ENCODE measurements around the gene UGP2.
"Not testable (repeated sequence)": the region's sequence is repeated elsewhere in the genome, so short reads cannot be mapped to it uniquely, and the experiment has no call there.

Gene UGP2

DNA sequence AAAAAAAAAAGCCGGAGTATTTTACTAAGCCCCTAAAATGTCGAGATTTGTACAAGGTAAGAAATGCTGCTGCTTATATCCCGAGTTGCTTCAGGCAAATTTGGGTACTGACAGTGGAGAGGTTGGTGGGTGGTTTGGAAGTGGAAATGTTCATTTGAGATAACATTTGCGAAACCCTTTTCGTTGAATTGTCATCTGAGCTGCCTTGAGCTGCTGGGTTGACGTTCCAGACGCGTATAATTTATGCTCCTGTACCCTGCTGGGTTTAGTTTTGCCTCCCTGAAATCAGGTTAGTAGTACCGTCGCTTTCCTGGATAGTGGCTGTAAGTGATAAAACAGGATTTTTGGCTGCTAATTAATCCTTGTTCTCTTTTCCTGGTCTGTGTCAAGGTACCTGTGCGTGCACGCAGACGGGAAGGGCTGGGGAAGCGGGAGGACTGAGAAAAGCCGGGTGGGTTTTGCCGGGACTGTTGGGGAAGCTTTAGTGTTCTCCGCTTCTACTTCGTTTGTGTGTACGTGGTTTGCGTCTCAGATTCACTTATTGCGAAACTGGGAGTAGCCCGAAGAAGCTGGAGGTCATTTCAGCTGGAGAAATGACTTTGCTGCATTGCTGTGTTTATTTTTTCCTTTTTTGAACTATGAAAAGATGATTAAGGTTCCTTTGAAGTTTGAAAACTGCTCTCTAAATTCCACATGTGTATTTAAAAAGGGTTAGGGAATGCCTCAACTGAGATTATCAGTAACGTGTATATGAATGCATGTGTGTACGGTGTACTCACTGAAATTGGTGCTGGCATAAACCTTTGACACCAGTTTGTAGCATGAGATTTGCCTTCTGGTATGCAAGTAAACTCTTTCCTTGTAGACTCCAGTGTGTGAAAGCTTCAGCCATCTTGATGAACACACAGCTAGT lies 709 bp downstream of the UGP2 start:
- H3K27me3 ChIP-seq (ENCODE audit: control insufficient read depth, insufficient read depth, low read length): no peaks in the 10 kb centered on the region
- peak overlapping the region; percentile 12 for H3K27ac ChIP-seq (ENCODE audit: low read depth, low read length)
- H3K36me3 ChIP-seq (ENCODE audit: control insufficient read depth, insufficient read depth, low read length): no peaks in the 10 kb centered on the region
- peak overlapping the region; percentile 97 for H3K4me3 ChIP-seq (ENCODE audit: low read length)
- no peaks in the 10 kb centered on the region for H3K4me1 ChIP-seq (ENCODE audit: control insufficient read depth, insufficient read depth, low read length)
- peak overlapping the region; percentile 26 for H3K9ac ChIP-seq (ENCODE audit: low read length)

DNA sequence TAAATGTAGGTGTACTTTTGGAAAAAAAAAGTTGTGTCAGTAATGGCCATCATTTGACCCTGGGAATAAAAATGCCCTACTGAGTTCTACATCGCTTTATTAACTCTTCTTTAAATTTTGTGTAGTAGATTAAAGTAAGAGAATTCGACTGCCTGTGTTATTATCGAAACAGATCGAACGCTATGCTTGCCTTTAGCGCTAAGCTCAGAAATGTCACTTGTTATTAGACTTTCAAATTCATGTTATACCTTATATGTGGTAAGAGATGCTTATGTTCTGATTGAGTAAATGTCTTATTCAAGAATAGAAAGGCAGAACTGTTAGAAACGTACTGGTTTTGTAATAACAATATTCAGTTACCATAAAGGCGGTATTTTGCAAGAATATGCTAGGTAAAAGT lies 1.4 kb downstream of the UGP2 start:
- Histone ChIP-seq H3K27ac (ENCODE audit: low read depth, low read length) (no peak overlapping the region), H3K27me3 (ENCODE audit: control insufficient read depth, insufficient read depth, low read length) (no peaks in the 10 kb centered on the region), H3K4me3 (ENCODE audit: low read length) (peak overlapping the region; percentile 97), H3K4me1 (ENCODE audit: control insufficient read depth, insufficient read depth, low read length) (no peaks in the 10 kb centered on the region), H3K36me3 (ENCODE audit: control insufficient read depth, insufficient read depth, low read length) (no peaks in the 10 kb centered on the region), H3K9ac (ENCODE audit: low read length) (no peak overlapping the region)

DNA sequence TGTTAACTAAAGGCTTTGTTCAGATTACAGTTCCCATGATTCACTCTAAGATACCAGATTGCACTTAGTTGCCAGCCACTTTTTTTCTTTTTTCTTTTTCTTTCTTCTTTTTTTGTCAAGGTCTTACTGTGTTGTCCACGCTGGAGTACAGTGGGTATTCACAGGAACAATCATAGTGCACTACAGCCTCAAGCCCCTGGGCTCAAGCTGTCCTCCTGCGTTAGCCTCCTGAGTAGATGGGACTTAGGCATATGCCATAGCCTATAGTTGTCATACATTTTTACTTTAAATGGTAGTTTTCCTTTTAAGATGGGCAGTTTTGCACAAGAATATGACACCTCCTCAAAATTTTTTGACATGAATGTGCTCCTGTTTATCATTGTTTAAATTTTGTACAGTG lies 2.1 kb downstream of the UGP2 start:
- no peak overlapping the region for H3K9ac ChIP-seq (ENCODE audit: low read length)
- H3K27me3 ChIP-seq (ENCODE audit: control insufficient read depth, insufficient read depth, low read length): no peaks in the 10 kb centered on the region
- no peak overlapping the region for H3K4me3 ChIP-seq (ENCODE audit: low read length)
- H3K36me3 ChIP-seq (ENCODE audit: control insufficient read depth, insufficient read depth, low read length): no peaks in the 10 kb centered on the region
- H3K27ac ChIP-seq (ENCODE audit: low read depth, low read length): no peak overlapping the region
- no peaks in the 10 kb centered on the region for H3K4me1 ChIP-seq (ENCODE audit: control insufficient read depth, insufficient read depth, low read length)

DNA sequence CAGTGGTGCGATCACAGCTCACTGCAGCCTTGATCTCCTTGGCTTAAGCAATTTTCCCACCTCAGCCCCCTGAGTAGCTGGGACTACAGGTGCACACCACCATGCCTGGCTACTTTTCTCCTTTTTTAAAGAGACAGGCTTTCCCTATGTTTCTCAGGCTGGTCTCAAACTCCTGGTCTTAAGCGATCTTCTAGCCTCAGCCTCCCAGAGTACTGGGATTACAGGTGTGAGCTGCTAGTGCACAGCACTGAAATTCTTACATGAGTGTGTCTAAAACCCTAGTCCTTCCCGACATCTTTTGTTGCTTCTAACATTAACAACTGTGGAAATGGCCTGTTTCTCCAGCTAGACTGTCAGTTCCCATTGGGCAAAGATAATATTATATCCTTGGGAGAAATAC lies 2.9 kb downstream of the UGP2 start:
- Histone ChIP-seq H3K27me3 (ENCODE audit: control insufficient read depth, insufficient read depth, low read length) (no peaks in the 10 kb centered on the region), H3K27ac (ENCODE audit: low read depth, low read length) (no peak overlapping the region), H3K36me3 (ENCODE audit: control insufficient read depth, insufficient read depth, low read length) (no peaks in the 10 kb centered on the region), H3K9ac (ENCODE audit: low read length) (no peak overlapping the region), H3K4me3 (ENCODE audit: low read length) (no peak overlapping the region), H3K4me1 (ENCODE audit: control insufficient read depth, insufficient read depth, low read length) (peaks cover 5% of the 10 kb centered on the region)

DNA sequence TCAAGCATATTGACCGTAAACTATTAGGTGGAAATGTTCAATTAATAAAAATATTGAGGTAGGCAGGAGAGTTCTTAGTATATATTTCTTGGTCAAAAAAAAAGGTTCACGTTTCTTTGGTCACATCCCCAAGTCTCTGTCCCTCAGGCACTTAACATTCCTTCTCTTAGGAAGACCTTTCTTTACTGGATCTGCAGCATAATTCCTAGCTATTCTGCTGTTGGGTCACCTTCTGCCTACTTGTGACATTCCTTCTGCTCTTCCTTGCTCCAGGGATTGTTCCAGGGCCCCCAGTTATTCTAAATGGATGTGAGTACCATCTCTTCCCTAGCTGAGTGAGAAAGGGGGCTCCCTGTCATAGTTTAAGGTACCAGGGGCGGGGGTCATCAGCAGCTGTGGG lies 4.2 kb downstream of the UGP2 start:
- no peak overlapping the region for H3K27ac ChIP-seq (ENCODE audit: low read depth, low read length)
- H3K9ac ChIP-seq (ENCODE audit: low read length): no peak overlapping the region
- peaks cover 8% of the 10 kb centered on the region for H3K4me1 ChIP-seq (ENCODE audit: control insufficient read depth, insufficient read depth, low read length)
- H3K27me3 ChIP-seq (ENCODE audit: control insufficient read depth, insufficient read depth, low read length): no peaks in the 10 kb centered on the region
- H3K4me3 ChIP-seq (ENCODE audit: low read length): peak overlapping the region; percentile 11
- H3K36me3 ChIP-seq (ENCODE audit: control insufficient read depth, insufficient read depth, low read length): no peaks in the 10 kb centered on the region

DNA sequence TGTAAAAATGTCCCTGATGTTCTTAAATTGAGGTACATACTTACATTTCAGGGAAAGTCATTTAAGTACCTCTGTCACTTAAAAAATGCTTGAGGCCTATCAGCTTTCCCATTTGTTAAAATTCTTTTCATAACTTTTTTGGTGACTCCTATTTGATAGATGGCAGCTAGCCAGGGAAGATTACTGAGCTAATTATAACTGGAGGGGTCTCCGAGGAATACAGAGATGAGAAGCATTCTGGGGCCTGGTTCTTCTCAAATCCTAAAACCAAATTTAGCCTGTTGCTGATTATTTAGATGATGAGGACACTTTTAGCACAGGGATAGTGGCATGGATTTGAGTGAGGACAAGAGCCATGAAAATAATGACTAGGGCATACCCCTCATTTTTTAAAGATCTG lies 4.8 kb downstream of the UGP2 start:
- H3K27me3 ChIP-seq (ENCODE audit: control insufficient read depth, insufficient read depth, low read length): no peaks in the 10 kb centered on the region
- peaks cover 8% of the 10 kb centered on the region for H3K4me1 ChIP-seq (ENCODE audit: control insufficient read depth, insufficient read depth, low read length)
- H3K4me3 ChIP-seq (ENCODE audit: low read length): no peak overlapping the region
- no peaks in the 10 kb centered on the region for H3K36me3 ChIP-seq (ENCODE audit: control insufficient read depth, insufficient read depth, low read length)
- no peak overlapping the region for H3K27ac ChIP-seq (ENCODE audit: low read depth, low read length)
- H3K9ac ChIP-seq (ENCODE audit: low read length): no peak overlapping the region

DNA sequence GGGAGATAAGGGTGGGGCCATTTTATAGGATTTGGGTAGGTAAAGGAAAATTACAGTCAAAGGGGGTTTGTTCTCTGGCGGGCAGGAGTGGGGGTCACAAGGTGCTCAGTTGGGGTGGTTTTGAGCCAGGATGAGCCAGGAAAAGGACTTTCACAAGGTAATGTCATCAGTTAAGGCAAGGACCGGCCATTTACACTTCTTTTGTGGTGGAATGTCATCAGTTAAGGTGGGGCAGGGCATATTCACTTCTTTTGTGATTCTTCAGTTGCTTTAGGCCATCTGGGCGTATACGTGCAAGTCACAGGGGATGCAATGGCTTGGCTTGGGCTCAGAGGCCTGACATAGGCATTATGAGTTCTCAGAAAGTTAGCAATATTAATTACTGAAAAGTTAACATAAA lies 5.9 kb downstream of the UGP2 start:
- H3K36me3 ChIP-seq (ENCODE audit: control insufficient read depth, insufficient read depth, low read length); H3K27me3 ChIP-seq (ENCODE audit: control insufficient read depth, insufficient read depth, low read length); H3K27ac ChIP-seq (ENCODE audit: low read depth, low read length); H3K9ac ChIP-seq (ENCODE audit: low read length); H3K4me3 ChIP-seq (ENCODE audit: low read length); H3K4me1 ChIP-seq (ENCODE audit: control insufficient read depth, insufficient read depth, low read length): not testable (repeated sequence)

DNA sequence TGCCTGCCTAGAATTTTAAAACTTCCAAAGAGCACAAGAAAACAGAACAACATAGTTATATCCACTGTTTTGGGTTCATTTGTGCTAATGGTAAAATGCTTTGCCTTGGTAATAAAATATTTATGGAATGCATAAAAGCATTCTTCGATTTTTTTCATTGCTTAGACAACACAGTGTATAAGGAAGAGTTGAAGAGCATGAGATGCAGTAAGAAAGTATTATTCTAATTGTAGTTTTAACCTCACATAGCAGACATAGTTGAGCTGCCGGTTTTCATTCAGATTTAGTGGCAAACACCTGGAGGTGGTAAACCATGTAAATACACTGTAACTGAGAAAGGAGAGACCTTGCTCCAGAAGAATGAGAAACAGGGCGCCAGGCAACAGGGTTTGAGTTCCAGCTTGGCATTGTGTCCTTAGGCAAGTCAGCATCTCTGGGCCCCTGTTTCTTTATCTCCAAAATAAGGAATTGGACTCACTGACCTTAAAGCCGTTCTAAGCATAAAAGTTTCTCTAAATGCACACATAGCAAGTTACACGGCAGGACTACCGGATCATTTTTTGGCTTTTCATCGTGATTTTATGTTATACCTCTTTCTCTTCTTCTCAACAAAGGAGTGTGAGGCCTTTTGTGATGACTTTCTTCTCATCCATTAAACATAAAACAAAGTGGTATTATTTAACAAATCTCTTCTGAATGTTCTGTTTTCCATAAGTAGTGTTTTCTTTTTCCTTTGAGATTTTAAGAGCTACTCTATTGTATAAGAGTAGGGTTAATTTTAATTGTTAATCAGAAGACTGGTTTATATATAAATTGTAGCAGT lies 7.9 kb downstream of the UGP2 start:
- no peak overlapping the region for H3K4me3 ChIP-seq (ENCODE audit: low read length)
- H3K4me1 ChIP-seq (ENCODE audit: control insufficient read depth, insufficient read depth, low read length): peaks cover 8% of the 10 kb centered on the region
- no peaks in the 10 kb centered on the region for H3K36me3 ChIP-seq (ENCODE audit: control insufficient read depth, insufficient read depth, low read length)
- H3K9ac ChIP-seq (ENCODE audit: low read length): no peak overlapping the region
- no peak overlapping the region for H3K27ac ChIP-seq (ENCODE audit: low read depth, low read length)
- H3K27me3 ChIP-seq (ENCODE audit: control insufficient read depth, insufficient read depth, low read length): no peaks in the 10 kb centered on the region

DNA sequence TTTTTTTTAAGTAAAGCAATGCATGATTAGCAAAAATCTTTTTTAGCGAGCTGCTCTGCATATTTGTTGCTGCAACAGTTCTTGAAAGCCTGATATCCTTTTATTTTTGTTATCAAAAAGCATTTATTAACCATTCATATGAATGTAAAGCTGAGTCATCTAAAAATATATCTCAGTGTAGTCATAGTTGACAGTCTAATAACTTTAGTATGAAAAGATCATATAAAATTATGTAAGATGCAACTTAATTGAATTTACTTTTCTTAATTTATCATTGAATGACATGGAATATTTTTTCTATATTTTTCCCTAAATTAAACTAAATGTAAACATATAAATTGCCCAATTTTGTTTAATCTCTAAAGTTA lies 8.5 kb downstream of the UGP2 start:
- Histone ChIP-seq H3K9ac (ENCODE audit: low read length) (no peak overlapping the region), H3K27ac (ENCODE audit: low read depth, low read length) (no peak overlapping the region)

DNA sequence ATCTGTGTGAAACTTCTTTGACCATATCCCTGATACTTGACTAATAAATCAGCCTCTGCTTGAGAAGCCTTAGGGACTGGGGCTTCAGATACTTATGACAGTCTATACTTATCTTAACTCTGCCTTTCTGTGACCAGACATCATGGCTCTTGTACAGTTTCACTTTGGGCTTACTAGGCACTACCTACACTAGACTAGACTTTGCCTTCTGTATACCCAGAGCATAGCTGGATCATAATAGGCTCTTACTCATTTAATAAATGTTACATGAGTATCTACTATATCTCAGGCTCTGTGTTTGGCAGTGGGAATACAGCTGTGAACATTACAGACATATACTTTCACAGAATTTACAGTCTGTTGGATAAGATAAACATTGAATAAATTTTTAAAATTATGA lies 9.0 kb downstream of the UGP2 start:
- H3K9ac ChIP-seq (ENCODE audit: low read length): no peak overlapping the region
- H3K27me3 ChIP-seq (ENCODE audit: control insufficient read depth, insufficient read depth, low read length): no peaks in the 10 kb centered on the region
- peaks cover 8% of the 10 kb centered on the region for H3K4me1 ChIP-seq (ENCODE audit: control insufficient read depth, insufficient read depth, low read length)
- H3K27ac ChIP-seq (ENCODE audit: low read depth, low read length): no peak overlapping the region
- H3K4me3 ChIP-seq (ENCODE audit: low read length): no peak overlapping the region
- no peaks in the 10 kb centered on the region for H3K36me3 ChIP-seq (ENCODE audit: control insufficient read depth, insufficient read depth, low read length)

More for the DNA sequence above, 8.5 kb downstream of the UGP2 start:
- no peak overlapping the region for H3K4me3 ChIP-seq (ENCODE audit: low read length)
- H3K4me1 ChIP-seq (ENCODE audit: control insufficient read depth, insufficient read depth, low read length): peaks cover 8% of the 10 kb centered on the region
- H3K36me3 ChIP-seq (ENCODE audit: control insufficient read depth, insufficient read depth, low read length): no peaks in the 10 kb centered on the region
- H3K27me3 ChIP-seq (ENCODE audit: control insufficient read depth, insufficient read depth, low read length): no peaks in the 10 kb centered on the region

DNA sequence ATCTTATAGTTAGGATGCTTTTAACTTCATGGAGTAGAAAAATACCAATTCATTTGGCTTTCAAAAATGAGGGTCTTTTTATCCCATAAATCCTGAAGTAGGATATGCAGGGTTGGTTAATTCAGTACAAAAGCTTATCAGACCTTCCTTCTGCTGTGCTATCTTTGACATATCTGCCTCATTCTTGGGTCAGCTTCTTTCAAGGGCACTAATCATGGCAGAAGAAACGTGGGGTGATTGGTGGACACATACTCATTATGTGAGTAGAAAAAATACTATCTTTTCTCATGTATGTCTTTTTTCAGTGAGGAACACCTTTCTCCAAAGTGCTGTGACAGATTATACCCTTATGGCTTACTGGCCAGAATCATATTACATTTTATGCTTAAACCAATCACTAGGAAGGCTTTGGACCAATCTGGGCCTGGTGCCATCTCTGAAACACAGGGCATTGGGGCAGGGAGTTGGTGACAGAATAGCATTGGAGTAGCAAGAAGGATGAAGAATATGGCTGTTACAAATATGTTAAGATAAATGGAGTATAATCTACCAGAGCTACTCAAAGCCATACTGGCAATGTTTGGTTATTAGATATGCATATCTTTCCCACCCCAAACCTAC lies 10.1 kb downstream of the UGP2 start:
- Histone ChIP-seq H3K4me3 (ENCODE audit: low read length) (no peak overlapping the region), H3K27me3 (ENCODE audit: control insufficient read depth, insufficient read depth, low read length) (no peaks in the 10 kb centered on the region), H3K4me1 (ENCODE audit: control insufficient read depth, insufficient read depth, low read length) (peaks cover 8% of the 10 kb centered on the region), H3K36me3 (ENCODE audit: control insufficient read depth, insufficient read depth, low read length) (no peaks in the 10 kb centered on the region), H3K9ac (ENCODE audit: low read length) (no peak overlapping the region), H3K27ac (ENCODE audit: low read depth, low read length) (no peak overlapping the region)

DNA sequence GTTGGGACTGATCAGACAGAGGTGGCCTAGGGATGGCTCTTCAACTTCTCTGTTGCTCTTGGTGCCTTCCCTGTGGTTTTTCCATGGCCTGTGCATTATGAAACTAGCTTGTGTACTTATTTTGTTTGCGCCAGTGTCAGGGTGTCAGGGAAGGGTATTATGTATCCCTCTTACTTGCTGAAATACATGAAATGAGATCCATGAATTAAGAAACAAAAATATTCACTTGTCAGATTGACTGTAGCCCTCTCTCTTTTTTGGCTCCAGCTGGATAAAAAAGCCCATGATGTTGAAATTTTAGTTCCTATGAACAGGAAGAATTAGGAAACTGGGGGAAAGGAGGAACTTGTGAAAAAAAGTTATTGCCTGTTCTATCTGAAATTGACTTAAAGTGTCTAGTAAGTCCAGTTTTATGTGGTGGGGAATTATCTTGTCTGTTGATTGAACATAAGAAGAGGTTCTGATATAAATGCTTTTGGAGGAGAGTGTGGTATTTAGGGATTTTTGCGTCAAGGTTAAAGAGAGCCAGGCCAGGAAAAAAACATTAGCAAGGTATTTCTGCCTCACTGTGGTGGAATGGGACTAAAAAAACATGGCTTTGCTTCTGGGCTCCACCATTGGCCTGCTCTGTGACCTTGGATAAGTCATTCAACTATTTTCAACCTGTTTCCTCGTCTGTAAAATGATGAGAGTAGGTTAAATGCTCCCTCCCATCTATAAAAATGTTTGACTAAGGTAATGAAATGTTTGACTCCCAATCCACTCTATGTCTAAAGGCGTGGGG lies 12.0 kb downstream of the UGP2 start:
- Histone ChIP-seq H3K4me3 (ENCODE audit: low read length) (no peak overlapping the region), H3K9ac (ENCODE audit: low read length) (no peak overlapping the region), H3K27me3 (ENCODE audit: control insufficient read depth, insufficient read depth, low read length) (no peaks in the 10 kb centered on the region), H3K36me3 (ENCODE audit: control insufficient read depth, insufficient read depth, low read length) (peaks cover 5% of the 10 kb centered on the region), H3K27ac (ENCODE audit: low read depth, low read length) (no peak overlapping the region), H3K4me1 (ENCODE audit: control insufficient read depth, insufficient read depth, low read length) (peaks cover 8% of the 10 kb centered on the region)

Data from rectal smooth muscle tissue (tissue), 1 donor.